Transverse colon (tissue), 4 donors: ENCODE results near the gene GIPC3.

Experiments
- CTCF ChIP-seq, 5 experiments: fragments of 200-600 bp in 3 of 5; fragments of 450-650 bp in 2 of 5; sonication (generic) in 3 of 5; IDR thresholded peaks; 1 replicate in 2 of 5; 2 replicates in 3 of 5; pipeline ENCODE4 v1.5.1; 2016 to 2017; ENCODE audit warnings: antibody characterized with exemption in 5 of 5, inconsistent platforms in 3 of 5, mild to moderate bottlenecking in 2 of 5, moderate library complexity in 1 of 5
- EP300 ChIP-seq: sonication (generic); formaldehyde crosslinking; IDR thresholded peaks from one replicate; pipeline ENCODE4 v1.6.1; 2017; ENCODE audit warnings: antibody characterized with exemption, low read depth
- POLR2A ChIP-seq: fragments of 450-650 bp; IDR thresholded peaks from one replicate; pipeline ENCODE4 v1.6.1; 2016; ENCODE audit warnings: antibody characterized with exemption, mild to moderate bottlenecking, moderate library complexity
- POLR2AphosphoS5 ChIP-seq, 3 donors: sonication (generic); formaldehyde crosslinking; IDR thresholded peaks; one replicate each; pipeline ENCODE4 v1.6.1; 2016; ENCODE audit warnings: antibody characterized with exemption in 3 of 3

GRCh38 chr19:3611841-3612240 is 26.6 kb downstream of the GIPC3 start:
- TF ChIP-seq CTCF (IDR thresholded peaks at IDR 0.05) (no peak), POLR2AphosphoS5 (IDR thresholded peaks at IDR 0.05) (no peak), POLR2A (no peak), EP300 (no peak)
